ENCODE data around the gene LRP1B. TPM values are rescaled to one million over a fixed set of nuclear protein-coding genes. Genes with fewer than 3 reads are reported as not detected.

LRP1B gene
- total and polyA plus RNA-seq, 2 donors (not counting 1 experiment from before 2014, with no cell fraction given), result not detected

- Histone ChIP-seq H3K9me3 (ENCODE audit: control extremely low read depth in 1 of 3, control insufficient read depth in 2 of 3, insufficient read depth in 1 of 3, low read length in 2 of 3) (no peaks in the 10 kb centered on the region), H4K20me1 (ENCODE audit: control insufficient read depth, insufficient read depth, low read length, poor library complexity, severe bottlenecking) (no peaks in the 10 kb centered on the region), H3K79me2 (ENCODE audit: control insufficient read depth, insufficient read depth, low read length) (no peaks in the 10 kb centered on the region), H3K4me1 (ENCODE audit: control insufficient read depth in 2 of 2, insufficient read depth in 2 of 2, low read length in 2 of 2) (no peaks in the 10 kb centered on the region), H2AFZ (ENCODE audit: insufficient read depth, low read depth, low read length, poor library complexity, severe bottlenecking) (no peak overlapping the region), H3K9ac (ENCODE audit: low read length) (no peak overlapping the region), H3K27ac (ENCODE audit: low read length in 2 of 2) (no peak overlapping the region), H3K4me3 (ENCODE audit: control extremely low read depth in 1 of 5, extremely low read depth in 1 of 5, insufficient read depth in 1 of 5, low read depth in 2 of 5, low read length in 4 of 5) (no peak overlapping the region), H3K27me3 (replicated peaks in 1 of 4; ENCODE audit: control extremely low read depth in 1 of 4, control insufficient read depth in 3 of 4, insufficient read depth in 4 of 4, low read length in 3 of 4) (no peaks in the 10 kb centered on the region), H3K36me3 (replicated peaks in 1 of 2; ENCODE audit: control extremely low read depth in 1 of 2, control insufficient read depth in 1 of 2, extremely low read depth in 1 of 2, insufficient read depth in 2 of 2, low read length in 1 of 2) (no peaks in the 10 kb centered on the region), H3K4me2 (replicated peaks; ENCODE audit: low read depth, low read length, poor library complexity, severe bottlenecking) (no peak overlapping the region)
- no peaks in the 10 kb centered on the region for H3K4me1 Mint-ChIP-seq
- DNase-seq (no peak), ATAC-seq (ENCODE audit: low read depth) (no peak)
- H3K27ac Mint-ChIP-seq, result no peak overlapping the region
- POLR2A ChIA-PET, result no interaction called here
- TF ChIP-seq EZH2 (IDR thresholded peaks at IDR 0.05; ENCODE audit: borderline replicate concordance, insufficient read depth, low read depth, low read length, poor library complexity, severe bottlenecking), result no peak
- TF ChIP-seq, protein P1, sequence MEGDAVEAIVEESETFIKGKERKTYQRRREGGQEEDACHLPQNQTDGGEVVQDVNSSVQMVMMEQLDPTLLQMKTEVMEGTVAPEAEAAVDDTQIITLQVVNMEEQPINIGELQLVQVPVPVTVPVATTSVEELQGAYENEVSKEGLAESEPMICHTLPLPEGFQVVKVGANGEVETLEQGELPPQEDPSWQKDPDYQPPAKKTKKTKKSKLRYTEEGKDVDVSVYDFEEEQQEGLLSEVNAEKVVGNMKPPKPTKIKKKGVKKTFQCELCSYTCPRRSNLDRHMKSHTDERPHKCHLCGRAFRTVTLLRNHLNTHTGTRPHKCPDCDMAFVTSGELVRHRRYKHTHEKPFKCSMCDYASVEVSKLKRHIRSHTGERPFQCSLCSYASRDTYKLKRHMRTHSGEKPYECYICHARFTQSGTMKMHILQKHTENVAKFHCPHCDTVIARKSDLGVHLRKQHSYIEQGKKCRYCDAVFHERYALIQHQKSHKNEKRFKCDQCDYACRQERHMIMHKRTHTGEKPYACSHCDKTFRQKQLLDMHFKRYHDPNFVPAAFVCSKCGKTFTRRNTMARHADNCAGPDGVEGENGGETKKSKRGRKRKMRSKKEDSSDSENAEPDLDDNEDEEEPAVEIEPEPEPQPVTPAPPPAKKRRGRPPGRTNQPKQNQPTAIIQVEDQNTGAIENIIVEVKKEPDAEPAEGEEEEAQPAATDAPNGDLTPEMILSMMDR (IDR thresholded peaks at IDR 0.05), result no peak
- intact Hi-C loops (cut with micrococcal nuclease), result no loop called here
- H3K4me3 Mint-ChIP-seq, result no peak overlapping the region
- WGBS (ENCODE audit: insufficient coverage), result no CpG with 5 or more reads among the region's 1 CpG
- H3K9me3 Mint-ChIP-seq (ENCODE audit: insufficient read depth), result peaks cover 3% of the 10 kb centered on the region
- CTCF ChIA-PET, result no interaction called here
- no peaks in the 10 kb centered on the region for H3K27me3 Mint-ChIP-seq
These were observed 904.3 kb downstream of the LRP1B start for GRCh38 chr2:141226560-141226959.

GRCh38 chr2:141207036-141207385 is 923.8 kb downstream of the LRP1B start:
- H3K36me3 ChIP-seq (replicated peaks in 1 of 2; ENCODE audit: control extremely low read depth in 1 of 2, control insufficient read depth in 1 of 2, extremely low read depth in 1 of 2, insufficient read depth in 2 of 2, low read length in 1 of 2), result no peaks in the 10 kb centered on the region
- no CpG with 5 or more reads among the region's 2 CpGs for WGBS (ENCODE audit: insufficient coverage)
- H3K9me3 ChIP-seq (ENCODE audit: control extremely low read depth in 1 of 3, control insufficient read depth in 2 of 3, insufficient read depth in 1 of 3, low read length in 2 of 3), result peaks cover 0 to 7% (median 0%) of the 10 kb centered on the region in 3 donors
- Mint-ChIP-seq H3K27me3 (no peaks in the 10 kb centered on the region), H3K9me3 (ENCODE audit: insufficient read depth) (no peaks in the 10 kb centered on the region), H3K27ac (no peak overlapping the region), H3K4me1 (peaks cover 16% of the 10 kb centered on the region), H3K4me3 (peak overlapping the region; percentile 32)
- no peak overlapping the region for H3K27ac ChIP-seq (ENCODE audit: low read length in 2 of 2)
- no peaks in the 10 kb centered on the region for H3K79me2 ChIP-seq (ENCODE audit: control insufficient read depth, insufficient read depth, low read length)
- H3K4me1 ChIP-seq (ENCODE audit: control insufficient read depth in 2 of 2, insufficient read depth in 2 of 2, low read length in 2 of 2), result peaks cover 3 to 7% of the 10 kb centered on the region in 2 donors
- POLR2A ChIA-PET, result no interaction called here
- CTCF ChIA-PET, result no interaction called here
- peak overlapping the region; percentile 43 for H2AFZ ChIP-seq (ENCODE audit: insufficient read depth, low read depth, low read length, poor library complexity, severe bottlenecking)
- TF ChIP-seq, protein P1 (IDR thresholded peaks at IDR 0.05), result no peak
- no peak for TF ChIP-seq EZH2 (IDR thresholded peaks at IDR 0.05; ENCODE audit: borderline replicate concordance, insufficient read depth, low read depth, low read length, poor library complexity, severe bottlenecking)
- no peak for DNase-seq
- no peaks in the 10 kb centered on the region for H3K27me3 ChIP-seq (replicated peaks in 1 of 4; ENCODE audit: control extremely low read depth in 1 of 4, control insufficient read depth in 3 of 4, insufficient read depth in 4 of 4, low read length in 3 of 4)
- peak overlapping the region; percentile 44 for H3K9ac ChIP-seq (ENCODE audit: low read length)
- H3K4me3 ChIP-seq (ENCODE audit: control extremely low read depth in 1 of 5, extremely low read depth in 1 of 5, insufficient read depth in 1 of 5, low read depth in 2 of 5, low read length in 4 of 5), result peak overlapping the region in 2 of 5 experiments; percentile 12 to 22
- intact Hi-C loops (cut with micrococcal nuclease), result no loop called here
- H3K4me2 ChIP-seq (replicated peaks; ENCODE audit: low read depth, low read length, poor library complexity, severe bottlenecking), result peak overlapping the region; percentile 40
- ATAC-seq (ENCODE audit: low read depth), result no peak
- no peaks in the 10 kb centered on the region for H4K20me1 ChIP-seq (ENCODE audit: control insufficient read depth, insufficient read depth, low read length, poor library complexity, severe bottlenecking)
